Mesenchymal stem cell (in vitro differentiated cells and primary cell): ENCODE measurements around the gene LILRB1.
"Not testable (repeated sequence)": the region's sequence is repeated elsewhere in the genome, so short reads cannot be mapped to it uniquely, and the experiment has no call there.

Source experiments
- DNase-seq: peaks from one replicate; pipeline ENCODE4 v3.0.0-alpha.2; 2013
- H2AFZ ChIP-seq: one replicate; pipeline ENCODE4 v1.6.1; 2013; ENCODE audit warnings: low read depth, mild to moderate bottlenecking, control low read depth, inconsistent platforms, low read length, moderate library complexity
- H2AK5ac ChIP-seq: 2 replicates; pipeline ENCODE4 v1.6.1; 2013; ENCODE audit warnings: low read length, moderate library complexity, mild to moderate bottlenecking, inconsistent platforms; ENCODE audit not compliant: severe bottlenecking
- H2BK120ac ChIP-seq: one replicate; pipeline ENCODE4 v1.6.1; 2013; ENCODE audit warnings: low read depth, mild to moderate bottlenecking, inconsistent platforms, low read length, moderate library complexity
- H2BK12ac ChIP-seq, 2 experiments: one replicate each; pipeline ENCODE4 v1.6.1; 2013; ENCODE audit warnings: inconsistent platforms in 2 of 2, low read length in 2 of 2, mild to moderate bottlenecking in 2 of 2, moderate library complexity in 2 of 2, control low read depth in 1 of 2
- H2BK15ac ChIP-seq: one replicate; pipeline ENCODE4 v1.6.1; 2013; ENCODE audit warnings: mild to moderate bottlenecking, low read depth, inconsistent platforms; ENCODE audit not compliant: poor library complexity, severe bottlenecking
- H2BK5ac ChIP-seq: 2 replicates; pipeline ENCODE4 v1.6.1; 2013; ENCODE audit warnings: low read depth, mild to moderate bottlenecking, low read length, control low read depth, inconsistent platforms; ENCODE audit not compliant: poor library complexity, severe bottlenecking
- H3K14ac ChIP-seq, 2 experiments: one replicate each; pipeline ENCODE4 v1.6.1; 2013; ENCODE audit warnings: inconsistent platforms in 2 of 2, low read length in 2 of 2, control low read depth in 1 of 2, mild to moderate bottlenecking in 1 of 2, moderate library complexity in 1 of 2
- H3K18ac ChIP-seq, 2 experiments: one replicate each; pipeline ENCODE4 v1.6.1; 2013; ENCODE audit warnings: inconsistent platforms in 2 of 2, low read length in 2 of 2, control low read depth in 1 of 2, low read depth in 1 of 2, mild to moderate bottlenecking in 1 of 2
- H3K23ac ChIP-seq, 2 experiments: one replicate each; pipeline ENCODE4 v1.6.1; 2013; ENCODE audit warnings: inconsistent platforms in 2 of 2, low read length in 2 of 2, mild to moderate bottlenecking in 2 of 2, moderate library complexity in 2 of 2, control low read depth in 1 of 2
- H3K27ac ChIP-seq: 2 replicates; pipeline ENCODE4 v1.5.1; 2013; ENCODE audit warnings: mild to moderate bottlenecking, moderate library complexity, low read length, control low read depth, inconsistent platforms; ENCODE audit not compliant: poor library complexity, severe bottlenecking
- H3K27me3 ChIP-seq, 2 experiments: 2 replicates each; pipeline versions ENCODE4 v1.6.1 to v1.7.0; 2013; ENCODE audit warnings: low read length in 2 of 2, mild to moderate bottlenecking in 2 of 2, moderate library complexity in 2 of 2, control low read depth in 1 of 2, inconsistent platforms in 1 of 2; ENCODE audit not compliant: control insufficient read depth in 1 of 2, insufficient read depth in 1 of 2
- H3K36me3 ChIP-seq, 2 experiments: 2 replicates each; pipeline versions ENCODE4 v1.6.1 to v1.7.0; 2013; ENCODE audit warnings: low read length in 2 of 2, control low read depth in 1 of 2, inconsistent platforms in 1 of 2, low read depth in 1 of 2, mild to moderate bottlenecking in 1 of 2; ENCODE audit not compliant: insufficient read depth in 2 of 2, control insufficient read depth in 1 of 2
- H3K4ac ChIP-seq, 2 experiments: one replicate each; pipeline ENCODE4 v1.6.1; 2013; ENCODE audit warnings: inconsistent platforms in 2 of 2, low read length in 2 of 2, mild to moderate bottlenecking in 2 of 2, moderate library complexity in 2 of 2, control low read depth in 1 of 2, low read depth in 1 of 2
- H3K4me1 ChIP-seq: 2 replicates; pipeline ENCODE4 v1.6.1; 2013; ENCODE audit warnings: low read depth, low read length, control low read depth; ENCODE audit not compliant: control insufficient read depth, insufficient read depth
- H3K4me2 ChIP-seq: 2 replicates; pipeline ENCODE4 v1.6.1; 2013; ENCODE audit warnings: low read length, mild to moderate bottlenecking, inconsistent platforms; ENCODE audit not compliant: poor library complexity, severe bottlenecking
- H3K4me3 ChIP-seq, 2 experiments: 2 replicates each; pipeline versions ENCODE4 v1.5.1 to v1.7.0; 2013; ENCODE audit warnings: low read length in 2 of 2, mild to moderate bottlenecking in 2 of 2, control low read depth in 1 of 2, low read depth in 1 of 2; ENCODE audit not compliant: insufficient read depth in 1 of 2
- H3K79me1 ChIP-seq: replicated peaks from 2 replicates; pipeline ENCODE4 v1.6.1; 2013; ENCODE audit warnings: mild to moderate bottlenecking, control low read depth, low read length, inconsistent platforms; ENCODE audit not compliant: poor library complexity, severe bottlenecking
- H3K9ac ChIP-seq: 2 replicates; pipeline ENCODE4 v1.7.0; 2013; ENCODE audit warnings: mild to moderate bottlenecking, low read length, moderate library complexity
- H3K9me3 ChIP-seq: 2 replicates; pipeline ENCODE4 v1.7.0; 2013; ENCODE audit warnings: mild to moderate bottlenecking, low read length; ENCODE audit not compliant: control insufficient read depth
- H4K8ac ChIP-seq: one replicate; pipeline ENCODE4 v1.6.1; 2013; ENCODE audit warnings: inconsistent platforms, mild to moderate bottlenecking, low read length, moderate library complexity
- H4K91ac ChIP-seq: one replicate; pipeline ENCODE4 v1.6.1; 2013; ENCODE audit warnings: mild to moderate bottlenecking, low read length, inconsistent platforms
- WGBS: methylation state at CpG from one replicate; pipeline ENCODE4 v1.1.7; 2013; ENCODE audit warnings: mixed read lengths; 5-methylcytosine and 5-hydroxymethylcytosine counted together

Gene LILRB1

GRCh38 chr19:54636081-54636480 lies 5.8 kb downstream of the LILRB1 start:
- not testable (repeated sequence) for H3K18ac ChIP-seq, H3K9ac ChIP-seq, H3K4me1 ChIP-seq, H3K23ac ChIP-seq, H2BK120ac ChIP-seq, H3K14ac ChIP-seq, H2BK5ac ChIP-seq, H3K27me3 ChIP-seq, H3K4ac ChIP-seq, H3K9me3 ChIP-seq, H3K27ac ChIP-seq, H4K8ac ChIP-seq, H2AFZ ChIP-seq, H4K91ac ChIP-seq, H3K36me3 ChIP-seq, H2BK15ac ChIP-seq, H2AK5ac ChIP-seq, H2BK12ac ChIP-seq, H3K4me3 ChIP-seq, DNase-seq, H3K79me1 ChIP-seq, H3K4me2 ChIP-seq
- 72% methylated on average over 9 of the region's 12 CpGs for WGBS

- Histone ChIP-seq H2BK120ac (no peak overlapping the region), H3K9me3 (no peaks in the 10 kb centered on the region), H3K27me3 (no peaks in the 10 kb centered on the region), H3K79me1 (no peaks in the 10 kb centered on the region), H4K91ac (no peak overlapping the region), H2AFZ (no peak overlapping the region), H3K4ac (no peak overlapping the region), H3K14ac (no peak overlapping the region), H2BK5ac (no peak overlapping the region), H3K18ac (no peak overlapping the region), H3K4me1 (no peaks in the 10 kb centered on the region), H3K27ac (no peak overlapping the region), H4K8ac (no peak overlapping the region), H3K23ac (no peak overlapping the region), H2BK12ac (no peak overlapping the region), H2AK5ac (no peak overlapping the region), H3K4me3 (no peak overlapping the region), H3K36me3 (no peaks in the 10 kb centered on the region), H2BK15ac (no peak overlapping the region), H3K4me2 (no peak overlapping the region), H3K9ac (no peak overlapping the region)
- WGBS: 81% methylated on average over 18 of the region's 18 CpGs
- no peak for DNase-seq
Observed at GRCh38 chr19:54638683-54639082, 8.4 kb downstream of the LILRB1 start.

GRCh38 chr19:54642953-54643352 lies 12.7 kb downstream of the LILRB1 start:
- WGBS: 68% methylated on average over 3 of the region's 5 CpGs
- not testable (repeated sequence) for H2BK120ac ChIP-seq, H3K14ac ChIP-seq

GRCh38 chr19:54643583-54643982 lies 13.3 kb downstream of the LILRB1 start:
- not testable (repeated sequence) for H4K91ac ChIP-seq, H3K14ac ChIP-seq, H2BK120ac ChIP-seq, H2AK5ac ChIP-seq, H3K4me1 ChIP-seq, H3K9ac ChIP-seq, H3K4me2 ChIP-seq, H3K9me3 ChIP-seq, H3K27ac ChIP-seq, H4K8ac ChIP-seq, H3K18ac ChIP-seq, H2BK12ac ChIP-seq, H3K27me3 ChIP-seq, H2AFZ ChIP-seq, H3K4ac ChIP-seq, H3K23ac ChIP-seq, H2BK5ac ChIP-seq, H2BK15ac ChIP-seq, H3K79me1 ChIP-seq, DNase-seq, H3K4me3 ChIP-seq, H3K36me3 ChIP-seq
- 39% methylated on average over 3 of the region's 6 CpGs for WGBS

More at GRCh38 chr19:54642953-54643352, 12.7 kb downstream of the LILRB1 start:
- H3K79me1 ChIP-seq, H4K8ac ChIP-seq, H3K4me1 ChIP-seq, H2AFZ ChIP-seq, H3K9me3 ChIP-seq, H4K91ac ChIP-seq, H2BK5ac ChIP-seq, H3K27me3 ChIP-seq, DNase-seq, H3K27ac ChIP-seq, H2BK15ac ChIP-seq, H2BK12ac ChIP-seq, H3K9ac ChIP-seq, H3K4me2 ChIP-seq, H3K4me3 ChIP-seq, H2AK5ac ChIP-seq, H3K18ac ChIP-seq, H3K4ac ChIP-seq, H3K23ac ChIP-seq, H3K36me3 ChIP-seq: not testable (repeated sequence)
